T-helper 17 cell (primary cell): ENCODE measurements around the gene OST4. TPM values are rescaled to one million over a fixed set of nuclear protein-coding genes. Genes with fewer than 3 reads are reported as not detected.
"Not testable (repeated sequence)": the region's sequence is repeated elsewhere in the genome, so short reads cannot be mapped to it uniquely, and the experiment has no call there.

Experiments used
- ATAC-seq: fragments of 150-1000 bp; cut with Tn5 transposase; 2 replicates; pipeline ENCODE4 v1.10.0; 2021; ENCODE audit warnings: mild to moderate bottlenecking, moderate library complexity
- DNase-seq, 3 donors: peaks; one replicate each; pipeline versions ENCODE4 v3.0.0 to v3.0.0-alpha.2; 2020 to 2021
- H3K9me3 ChIP-seq: one replicate; pipeline ENCODE4 v1.7.0; 2013; ENCODE audit warnings: low read length, mild to moderate bottlenecking; ENCODE audit not compliant: control insufficient read depth, poor library complexity, severe bottlenecking
- H3K27ac Mint-ChIP-seq: one replicate; pipeline ENCODE4 v1.8.0; 2022; ENCODE audit warnings: mild to moderate bottlenecking, moderate library complexity, mixed read lengths
- H3K27me3 Mint-ChIP-seq: one replicate; pipeline ENCODE4 v1.8.0; 2022; ENCODE audit warnings: mixed read lengths
- H3K36me3 Mint-ChIP-seq: one replicate; pipeline ENCODE4 v1.8.0; 2022; ENCODE audit warnings: low read depth, mixed read lengths
- H3K4me1 Mint-ChIP-seq: one replicate; pipeline ENCODE4 v1.8.0; 2022; ENCODE audit warnings: mild to moderate bottlenecking, mixed read lengths
- H3K4me3 Mint-ChIP-seq: one replicate; pipeline ENCODE4 v1.8.0; 2022; ENCODE audit warnings: mild to moderate bottlenecking, moderate library complexity, mixed read lengths
- total RNA-seq, 4 donors: library from RNA in 2 of 4; stranded (reverse) in 2 of 4; gene quantifications; one replicate each; pipeline ENCODE4 v1.2.3 and lab custom pipeline; 2022 to 2026

The OST4 gene
- total RNA-seq, 2 donors from 2014 or later = 284 to 371 TPM

GRCh38 chr2:27079233-27080139 is 8.0 kb upstream of the OST4 start:
- ATAC-seq = no peak
- peaks cover 44% of the 10 kb centered on the region for H3K4me1 Mint-ChIP-seq

GRCh38 chr2:27078267-27079194 is 7.1 kb upstream of the OST4 start, which contains the start of gene EMILIN1:
Gene EMILIN1, plus strand, starts transcription at chr2:27078615. Its CDS starts 451 bp downstream, at chr2:27079066.
- peaks cover 44% of the 10 kb centered on the region for H3K4me1 Mint-ChIP-seq

More at GRCh38 chr2:27079233-27080139, 8.0 kb upstream of the OST4 start:
- H3K9me3 ChIP-seq = no peaks in the 10 kb centered on the region
- no peak for DNase-seq
- Mint-ChIP-seq H3K27ac (no peak overlapping the region), H3K27me3 (no peaks in the 10 kb centered on the region), H3K4me3 (no peak overlapping the region), H3K36me3 (no peaks in the 10 kb centered on the region)

DNA sequence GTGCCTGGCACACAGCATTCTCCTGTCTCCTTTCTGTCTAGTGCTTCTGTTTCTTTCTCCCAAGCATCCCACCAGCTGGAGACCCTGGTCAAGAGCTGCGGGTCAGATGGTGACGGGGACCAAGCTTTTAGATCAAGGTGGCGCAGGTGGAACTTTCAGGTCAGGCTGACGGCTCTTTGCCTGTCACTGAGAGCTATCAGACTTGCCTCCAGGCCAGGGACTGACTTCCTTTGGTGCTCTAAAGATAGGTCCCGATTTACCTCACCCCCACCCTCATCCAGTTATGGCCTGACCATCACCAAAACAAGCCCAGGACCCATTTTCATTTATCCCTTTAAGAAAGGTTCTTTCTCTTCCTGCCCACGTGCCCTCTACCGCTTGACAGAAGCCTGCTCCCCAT is 5.8 kb upstream of the OST4 start:
- peaks cover 43% of the 10 kb centered on the region for H3K4me1 Mint-ChIP-seq
- H3K27me3 Mint-ChIP-seq = no peaks in the 10 kb centered on the region
- DNase-seq = no peak
- H3K36me3 Mint-ChIP-seq = no peaks in the 10 kb centered on the region
- H3K4me3 Mint-ChIP-seq = no peak overlapping the region
- no peaks in the 10 kb centered on the region for H3K9me3 ChIP-seq
- ATAC-seq = no peak
- no peak overlapping the region for H3K27ac Mint-ChIP-seq

More at GRCh38 chr2:27078267-27079194, 7.1 kb upstream of the OST4 start, which contains the start of gene EMILIN1:
- H3K4me3 Mint-ChIP-seq = no peak within 1 kb of the TSS
- no peaks in the 10 kb centered on the region for H3K9me3 ChIP-seq
- no peaks in the 10 kb centered on the region for H3K27me3 Mint-ChIP-seq
- no peak for ATAC-seq
- no peaks in the 10 kb centered on the region for H3K36me3 Mint-ChIP-seq
- no peak within 1 kb of the TSS for H3K27ac Mint-ChIP-seq
- DNase-seq = no peak

GRCh38 chr2:27076323-27076722 is 4.9 kb upstream of the OST4 start:
- peaks cover 39% of the 10 kb centered on the region for H3K4me1 Mint-ChIP-seq

GRCh38 chr2:27075566-27075871 is 4.1 kb upstream of the OST4 start:
- not testable (repeated sequence) for H3K4me3 Mint-ChIP-seq, H3K9me3 ChIP-seq, ATAC-seq, H3K36me3 Mint-ChIP-seq, DNase-seq, H3K27me3 Mint-ChIP-seq
- Mint-ChIP-seq H3K4me1 (peaks cover 37% of the 10 kb centered on the region), H3K27ac (peak overlapping the region; percentile 96)

More at GRCh38 chr2:27076323-27076722, 4.9 kb upstream of the OST4 start:
- DNase-seq (no peak), ATAC-seq (no peak)
- Mint-ChIP-seq H3K4me3 (no peak overlapping the region), H3K27me3 (no peaks in the 10 kb centered on the region), H3K36me3 (no peaks in the 10 kb centered on the region), H3K27ac (peak overlapping the region; percentile 96)
- H3K9me3 ChIP-seq = no peaks in the 10 kb centered on the region

DNA sequence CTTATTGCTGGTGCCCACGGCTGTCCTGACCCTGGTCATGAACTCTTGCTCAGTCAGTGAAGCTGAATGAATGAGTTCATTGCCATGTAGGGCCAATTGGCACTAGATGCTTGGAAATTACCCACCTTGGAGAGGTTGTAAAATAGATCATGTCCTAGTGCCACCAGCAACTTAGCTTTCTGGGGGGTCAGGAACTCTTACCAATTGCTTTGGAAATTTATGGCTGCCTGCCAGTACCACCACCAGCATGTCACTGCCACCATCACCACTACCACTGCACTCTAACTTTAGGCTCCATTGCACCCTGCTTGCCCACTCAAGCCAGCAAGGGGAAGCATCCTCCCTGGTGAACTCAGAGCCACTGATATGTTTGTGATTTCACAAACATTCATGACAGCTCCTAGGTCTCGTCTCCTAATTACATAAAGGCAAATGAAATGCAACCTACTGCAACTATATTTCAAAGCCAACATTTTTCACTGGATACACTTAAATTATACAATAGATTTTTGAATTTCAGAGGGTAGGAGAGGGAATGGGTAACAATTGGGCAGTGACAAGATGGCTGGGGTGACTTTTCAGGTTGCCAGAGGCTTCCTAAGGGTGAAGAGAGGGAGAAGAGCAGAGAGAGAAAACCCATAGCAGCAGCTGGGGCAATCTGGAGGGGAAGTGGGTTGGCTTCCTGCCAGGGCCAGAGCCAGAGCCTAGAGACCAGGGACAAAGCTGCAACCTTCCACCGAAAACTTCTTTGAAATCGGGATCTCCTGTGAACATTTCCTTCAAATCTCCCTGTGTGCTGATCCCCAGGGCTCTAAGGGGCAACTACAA is 3.5 kb upstream of the OST4 start:
- Mint-ChIP-seq H3K27me3 (no peaks in the 10 kb centered on the region), H3K4me3 (peak overlapping the region; percentile 45), H3K27ac (peak overlapping the region; percentile 96), H3K36me3 (no peaks in the 10 kb centered on the region), H3K4me1 (peaks cover 35% of the 10 kb centered on the region)
- ATAC-seq (peak; percentile 21), DNase-seq (peak in 2 of 3 donors; percentile 28 to 40)
- H3K9me3 ChIP-seq = no peaks in the 10 kb centered on the region

- H3K9me3 ChIP-seq = no peaks in the 10 kb centered on the region
- Mint-ChIP-seq H3K4me3 (peak overlapping the region; percentile 56), H3K27ac (peak overlapping the region; percentile 96), H3K4me1 (peaks cover 47% of the 10 kb centered on the region), H3K36me3 (no peaks in the 10 kb centered on the region), H3K27me3 (no peaks in the 10 kb centered on the region)
- ATAC-seq = no peak
- DNase-seq = no peak
Measured at GRCh38 chr2:27073782-27074181, 2.3 kb upstream of the OST4 start.

DNA sequence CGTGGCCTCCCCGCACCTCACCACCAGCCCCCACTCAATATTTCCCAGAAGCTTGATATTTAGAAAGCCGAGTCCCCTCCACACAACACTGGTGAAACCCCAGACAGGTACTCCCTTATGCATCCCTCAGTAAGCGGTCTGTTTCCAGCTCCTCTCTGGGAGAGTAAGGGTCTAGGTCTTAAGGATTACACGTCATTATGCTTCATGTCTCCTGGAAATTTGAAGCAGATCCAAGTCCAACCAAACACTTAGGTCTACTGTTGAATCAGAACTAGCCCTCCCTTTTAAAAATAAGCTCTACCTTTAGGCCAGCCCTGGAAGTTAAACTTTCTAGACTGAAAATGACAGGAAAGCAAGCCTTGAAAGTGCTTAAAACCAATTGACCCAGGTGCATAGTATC is 1.5 kb upstream of the OST4 start:
- peak overlapping the region; percentile 96 for H3K27ac Mint-ChIP-seq
- DNase-seq (no peak), ATAC-seq (no peak)
- no peaks in the 10 kb centered on the region for H3K27me3 Mint-ChIP-seq
- H3K9me3 ChIP-seq = no peaks in the 10 kb centered on the region
- peak overlapping the region; percentile 67 for H3K4me3 Mint-ChIP-seq
- H3K36me3 Mint-ChIP-seq = no peaks in the 10 kb centered on the region
- H3K4me1 Mint-ChIP-seq = peaks cover 48% of the 10 kb centered on the region

DNA sequence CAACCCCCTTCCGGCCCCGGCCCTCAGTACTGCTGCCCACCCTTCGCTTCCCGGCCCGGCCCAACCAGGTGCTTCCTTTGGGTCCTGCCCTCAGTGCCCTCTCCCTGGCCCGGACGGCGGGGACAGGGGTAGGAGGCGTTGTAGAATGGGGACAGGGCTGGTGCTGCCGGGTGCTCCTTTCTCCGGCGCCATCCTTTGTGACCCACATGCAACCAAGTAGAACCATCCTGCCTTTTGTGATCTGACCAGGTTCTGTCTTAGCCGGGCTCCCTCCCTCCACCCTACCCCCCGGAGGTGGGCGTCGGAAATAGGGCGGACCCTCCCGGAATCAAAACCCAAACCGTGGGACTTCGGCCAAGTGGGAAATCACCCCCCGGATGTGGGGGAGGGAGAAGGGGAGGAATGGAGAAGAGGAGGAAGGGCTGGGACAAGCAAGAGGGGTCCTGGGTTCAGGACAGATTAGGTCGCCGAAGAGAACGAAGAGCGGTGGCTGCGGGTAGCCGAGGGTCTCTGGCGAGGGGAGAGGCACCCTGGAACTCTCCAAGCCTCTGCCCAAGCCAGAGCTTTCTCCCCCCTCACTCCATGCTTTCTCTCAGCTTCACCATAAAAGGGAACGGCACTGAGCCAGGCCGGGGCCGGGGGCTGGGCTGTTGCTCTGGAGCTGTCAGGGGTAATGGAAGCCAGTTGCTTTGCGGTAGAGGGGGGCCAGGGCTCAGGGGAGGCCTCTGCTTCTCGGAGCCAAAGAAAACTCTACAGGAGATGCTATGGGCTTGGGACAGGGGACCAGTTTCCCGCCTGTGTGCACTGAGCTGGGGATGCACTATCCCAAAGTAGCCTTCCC is 756 bp upstream of the OST4 start:
- H3K9me3 ChIP-seq = no peaks in the 10 kb centered on the region

DNA sequence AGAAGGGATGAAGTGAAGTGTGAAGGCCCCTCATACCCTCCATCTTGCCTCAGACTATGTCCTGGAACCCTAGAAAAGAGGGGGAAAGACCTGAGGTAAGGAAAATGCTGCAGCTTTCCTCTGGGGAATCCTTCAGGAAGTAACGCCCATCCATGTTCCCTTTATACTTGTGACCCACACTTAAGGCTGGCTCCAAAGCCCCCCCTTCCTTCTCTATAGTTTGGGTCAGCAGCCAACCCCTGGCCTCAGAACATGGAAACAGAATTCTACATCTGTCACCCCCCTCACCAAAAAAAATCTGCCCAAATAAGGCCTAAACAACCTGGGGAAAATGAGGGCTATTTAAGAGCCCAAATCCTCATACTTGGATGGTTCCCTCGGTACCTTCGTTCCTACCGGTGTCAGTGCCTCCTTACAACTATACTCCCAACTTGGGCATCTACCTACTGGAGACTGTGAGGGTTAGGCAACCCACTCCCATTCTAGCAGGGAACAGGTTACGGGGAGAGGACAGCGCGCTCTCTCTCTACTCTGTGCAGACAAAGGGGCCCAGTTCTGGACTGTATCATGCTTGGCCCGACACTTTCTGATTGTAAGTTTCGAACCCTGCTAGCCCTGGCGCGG is 689 bp downstream of the OST4 start:
- Mint-ChIP-seq H3K36me3 (peaks cover 5% of the 10 kb centered on the region), H3K27me3 (no peaks in the 10 kb centered on the region), H3K27ac (peak overlapping the region; percentile 96), H3K4me3 (peak overlapping the region; percentile 96), H3K4me1 (peaks cover 43% of the 10 kb centered on the region)
- peak; percentile 12 for ATAC-seq
- DNase-seq = no peak
- H3K9me3 ChIP-seq = no peaks in the 10 kb centered on the region

More for the DNA sequence above, 756 bp upstream of the OST4 start:
- Mint-ChIP-seq H3K27me3 (no peaks in the 10 kb centered on the region), H3K27ac (peak overlapping the region; percentile 96), H3K4me1 (peaks cover 47% of the 10 kb centered on the region), H3K4me3 (peak overlapping the region; percentile 81), H3K36me3 (no peaks in the 10 kb centered on the region)
- DNase-seq (peak in 1 of 3 donors; percentile 26), ATAC-seq (peak; percentile 23)

DNA sequence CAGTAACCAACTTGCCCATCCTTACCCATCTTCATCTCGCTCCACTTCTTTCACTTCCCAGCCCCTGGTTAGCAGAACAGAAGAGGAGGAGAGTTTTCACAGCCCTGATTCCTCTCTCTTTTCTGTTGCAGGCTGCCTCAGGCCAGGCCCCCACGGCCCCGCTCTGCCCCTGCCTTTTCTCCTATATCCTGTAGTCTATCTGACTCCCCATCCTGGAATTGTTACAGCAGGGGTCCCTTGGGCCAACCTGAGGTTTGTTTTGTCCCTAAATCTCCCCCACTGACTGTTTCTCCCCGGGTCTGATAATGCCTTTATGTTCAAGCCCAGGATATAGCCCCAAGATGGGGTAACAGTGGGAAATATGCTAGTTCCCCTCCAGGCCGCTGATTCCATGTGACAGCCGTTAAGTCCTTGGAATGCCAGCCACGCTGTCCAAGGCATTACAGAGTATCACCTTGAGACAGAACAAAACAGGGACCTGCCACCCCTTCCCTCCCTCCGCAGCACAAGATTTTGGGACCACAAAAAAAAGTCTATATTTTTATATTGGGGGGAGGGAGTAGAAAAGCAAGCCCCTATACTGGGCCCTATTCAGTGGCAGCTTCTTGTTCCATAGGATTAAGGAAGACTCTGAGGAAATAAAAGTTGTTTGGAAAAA is 1.4 kb downstream of the OST4 start:
- Mint-ChIP-seq H3K4me1 (peaks cover 41% of the 10 kb centered on the region), H3K27ac (peak overlapping the region; percentile 96), H3K36me3 (peaks cover 5% of the 10 kb centered on the region), H3K27me3 (no peaks in the 10 kb centered on the region), H3K4me3 (peak overlapping the region; percentile 63)
- H3K9me3 ChIP-seq = no peaks in the 10 kb centered on the region
- ATAC-seq = no peak
- no peak for DNase-seq
